ENCODE data around the gene FTH1.

FTH1 gene

DNA sequence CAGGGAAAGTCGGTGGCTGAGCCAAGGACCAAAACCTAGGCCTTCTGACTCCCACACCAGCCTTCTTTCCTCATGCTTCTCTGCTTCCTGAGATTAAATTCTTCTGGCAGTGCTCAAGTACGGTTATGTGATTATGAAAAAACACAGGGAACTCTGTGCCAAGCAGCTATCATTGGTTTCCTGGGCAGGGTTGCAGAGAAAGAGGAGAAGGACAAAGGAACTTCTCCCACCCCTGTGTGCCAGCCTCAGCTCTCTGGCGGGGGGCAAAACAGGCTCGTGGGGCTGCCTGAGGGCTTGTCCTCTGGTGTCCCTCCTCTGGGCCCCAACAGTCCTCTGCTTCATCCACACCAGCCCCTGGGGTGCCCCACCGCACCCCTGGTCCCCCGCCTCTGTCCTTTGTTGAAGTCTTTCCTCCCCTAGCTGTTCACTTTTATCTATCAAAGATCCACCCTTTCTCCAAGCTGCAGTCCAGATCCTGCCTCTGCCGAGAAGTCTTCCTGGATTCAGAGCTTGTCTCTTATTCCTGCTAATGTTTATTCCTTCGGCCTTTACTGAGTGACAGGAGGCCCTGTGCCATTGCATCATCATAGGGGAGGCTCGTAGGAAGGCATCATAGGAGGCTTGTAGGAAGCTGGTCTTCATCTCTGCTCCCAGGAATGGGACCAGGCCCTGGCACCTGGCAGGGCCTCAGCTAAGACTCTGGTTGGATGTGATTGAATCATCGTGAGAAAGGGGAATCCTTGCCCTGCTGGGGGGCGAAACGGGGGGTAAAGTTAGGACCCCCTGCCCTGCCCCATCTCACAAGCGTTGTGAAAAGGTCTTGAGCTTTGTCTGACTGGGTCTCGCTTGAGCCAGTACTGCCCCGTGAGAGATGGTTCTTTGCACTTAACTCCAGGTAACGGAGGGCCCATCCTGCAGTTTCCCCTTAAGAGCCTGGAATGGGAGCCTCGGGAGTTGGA is 11.5 kb upstream of the FTH1 start:
- peak; percentile 3 for DNase-seq

DNA sequence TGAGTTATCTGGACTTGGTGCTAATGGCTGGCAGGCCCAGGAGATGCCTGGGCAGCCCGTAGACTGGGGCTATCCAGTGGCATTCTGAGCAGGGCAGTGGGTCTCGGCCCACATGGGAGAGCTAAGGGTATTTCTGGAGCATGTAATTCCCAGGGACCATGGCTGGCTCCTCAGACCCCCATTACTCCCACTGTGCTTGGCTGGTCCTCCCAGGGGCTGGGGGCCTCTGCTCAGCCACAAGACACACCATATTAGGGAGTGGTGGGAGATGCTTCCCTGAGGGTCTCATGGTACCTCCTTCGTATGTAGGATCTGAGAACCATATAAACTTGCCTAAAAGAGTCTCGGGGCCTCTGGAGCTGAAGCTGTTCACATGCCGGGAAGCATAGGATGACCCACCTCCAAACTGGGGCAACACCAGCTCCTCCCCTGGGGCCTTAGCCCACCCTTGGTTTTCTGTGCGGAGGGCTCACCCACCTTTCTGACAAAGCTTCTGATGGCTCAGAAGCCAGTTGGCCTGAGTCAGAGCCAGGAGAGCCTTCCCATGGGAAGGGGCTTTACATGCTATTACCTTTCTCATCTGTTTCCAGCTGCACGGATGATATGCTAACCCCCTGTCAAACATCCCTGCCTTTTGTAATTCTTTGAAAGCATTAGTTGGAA is 9.5 kb upstream of the FTH1 start:
- no peak for DNase-seq

DNA sequence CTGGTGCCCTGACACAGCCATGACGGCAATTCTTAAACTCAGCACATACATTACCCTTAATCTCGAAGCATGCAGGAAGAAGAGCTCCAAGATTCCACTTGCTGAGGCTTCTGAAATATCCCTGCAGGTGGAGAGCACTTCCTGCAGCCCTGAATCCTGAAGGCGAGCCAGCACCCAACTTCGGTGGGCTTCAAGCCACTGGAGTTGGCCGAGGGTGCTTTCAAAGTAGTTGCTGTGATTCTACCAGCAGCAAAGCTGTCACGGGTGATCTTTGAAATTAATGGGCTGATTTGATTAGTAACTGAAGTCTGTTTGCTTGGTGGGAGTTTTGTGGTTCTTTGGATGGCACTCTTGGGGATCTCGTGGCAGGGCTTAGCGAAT is 9.0 kb upstream of the FTH1 start:
- no peak for DNase-seq

DNA sequence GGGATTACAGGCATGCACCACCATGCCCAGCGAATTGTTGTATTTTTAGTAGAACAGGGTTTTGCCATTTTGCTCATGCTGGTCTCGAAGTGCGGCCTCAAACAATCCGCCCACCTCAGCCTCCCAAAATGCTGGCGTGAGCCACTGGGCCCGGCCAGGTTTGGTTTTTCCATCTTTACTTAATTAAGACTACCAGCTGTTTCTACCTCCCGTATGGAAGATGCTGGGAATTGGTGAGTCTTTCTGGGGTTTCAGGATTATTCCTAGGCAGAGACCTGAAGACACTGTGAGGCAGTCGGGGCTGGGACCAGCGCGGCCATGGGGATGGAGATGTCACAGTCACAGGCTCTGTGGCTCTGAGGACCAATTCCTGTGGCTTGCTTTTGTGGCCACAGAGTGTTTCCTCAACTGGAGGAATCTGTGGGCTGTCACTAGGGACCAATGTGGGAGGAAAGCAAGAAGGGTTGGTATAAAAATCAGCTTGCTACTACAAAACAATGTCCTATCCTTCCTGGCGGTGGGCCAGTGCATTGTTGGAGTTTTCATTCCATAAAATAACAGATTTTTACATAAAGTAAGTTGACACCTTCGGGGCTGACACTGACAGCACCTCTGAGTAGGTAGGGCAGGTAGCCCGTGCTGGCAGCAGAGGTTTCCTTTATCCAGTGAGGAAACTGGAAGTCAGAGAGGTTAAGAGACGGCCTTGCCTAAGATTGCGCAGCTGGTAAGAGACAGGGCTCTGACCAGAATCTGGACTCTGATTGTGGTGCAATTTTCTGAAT is 8.4 kb upstream of the FTH1 start:
- DNase-seq = no peak

DNA sequence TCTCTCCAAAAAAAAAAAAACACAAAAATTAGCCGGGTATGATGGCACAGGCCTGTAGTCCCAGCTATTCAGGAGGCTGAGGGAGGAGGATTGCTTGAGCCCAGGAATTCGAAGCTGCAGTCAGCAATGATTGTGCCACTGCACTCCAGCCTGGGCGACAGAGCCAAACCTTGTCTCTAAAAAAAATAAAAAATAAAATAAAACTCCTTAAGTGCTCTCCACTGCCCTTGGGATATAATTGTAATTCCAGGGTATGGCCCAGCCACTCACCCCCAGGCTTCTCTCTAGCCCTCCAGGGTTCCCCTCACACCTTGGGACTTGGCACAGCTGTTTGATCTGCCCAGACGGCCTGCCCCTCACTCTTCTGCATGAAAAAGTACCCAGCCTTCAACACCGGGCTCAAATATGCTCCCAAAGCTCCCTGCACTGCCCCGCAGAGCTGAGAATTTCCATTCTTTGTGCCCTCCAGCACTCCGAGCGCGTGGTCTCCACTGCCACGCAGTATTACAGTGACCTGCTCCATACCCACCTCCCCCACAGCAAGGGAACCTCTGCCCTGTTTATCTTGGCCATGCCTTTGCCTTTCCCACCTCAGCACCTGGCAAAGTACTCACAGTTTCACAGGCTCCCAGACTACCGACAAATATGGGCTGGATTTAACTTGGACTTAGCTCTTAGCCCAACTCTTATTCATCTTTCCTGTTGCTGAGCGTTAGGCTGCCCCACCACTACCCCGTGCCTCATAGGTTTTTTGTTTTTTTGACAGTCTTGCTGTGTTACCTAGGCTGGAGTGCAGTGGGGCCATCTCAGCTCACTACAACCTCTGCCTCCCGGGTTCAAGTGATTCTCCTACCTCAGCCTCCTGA is 7.6 kb upstream of the FTH1 start:
- no peak for DNase-seq

DNA sequence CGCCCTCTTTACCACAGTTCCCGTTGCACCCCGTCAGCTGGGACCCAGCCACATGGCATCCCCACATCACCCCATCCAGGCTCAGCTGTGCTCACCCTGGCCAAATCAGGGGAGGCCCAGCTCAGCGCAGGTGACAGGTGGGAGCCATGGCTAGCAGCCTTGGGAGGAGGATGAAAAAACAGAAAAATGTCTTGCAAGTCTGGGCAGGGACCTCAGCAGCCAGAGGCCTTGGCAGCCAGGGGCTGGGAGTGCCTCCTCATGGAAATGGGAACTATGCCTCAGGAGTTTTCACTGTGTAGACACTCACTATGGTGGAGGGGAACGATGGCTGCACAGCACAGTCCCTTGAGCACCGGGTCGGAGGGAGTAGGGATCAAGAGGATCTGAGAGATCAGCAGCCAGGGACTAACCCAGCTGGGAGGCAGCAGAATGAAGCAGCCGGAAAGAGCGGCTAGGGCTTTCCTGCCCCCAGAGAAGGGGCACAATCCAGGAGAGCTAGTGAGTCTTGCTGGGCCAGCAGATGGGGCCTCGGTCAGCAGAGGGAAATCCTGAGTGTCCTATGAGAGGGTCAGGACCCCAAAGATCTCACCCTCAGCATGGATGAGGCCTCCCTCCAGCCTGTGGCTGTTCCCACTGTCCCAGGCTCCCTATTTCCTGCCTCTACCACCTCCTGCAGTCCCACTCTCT is 6.2 kb upstream of the FTH1 start:
- peak; percentile 21 for DNase-seq

DNA sequence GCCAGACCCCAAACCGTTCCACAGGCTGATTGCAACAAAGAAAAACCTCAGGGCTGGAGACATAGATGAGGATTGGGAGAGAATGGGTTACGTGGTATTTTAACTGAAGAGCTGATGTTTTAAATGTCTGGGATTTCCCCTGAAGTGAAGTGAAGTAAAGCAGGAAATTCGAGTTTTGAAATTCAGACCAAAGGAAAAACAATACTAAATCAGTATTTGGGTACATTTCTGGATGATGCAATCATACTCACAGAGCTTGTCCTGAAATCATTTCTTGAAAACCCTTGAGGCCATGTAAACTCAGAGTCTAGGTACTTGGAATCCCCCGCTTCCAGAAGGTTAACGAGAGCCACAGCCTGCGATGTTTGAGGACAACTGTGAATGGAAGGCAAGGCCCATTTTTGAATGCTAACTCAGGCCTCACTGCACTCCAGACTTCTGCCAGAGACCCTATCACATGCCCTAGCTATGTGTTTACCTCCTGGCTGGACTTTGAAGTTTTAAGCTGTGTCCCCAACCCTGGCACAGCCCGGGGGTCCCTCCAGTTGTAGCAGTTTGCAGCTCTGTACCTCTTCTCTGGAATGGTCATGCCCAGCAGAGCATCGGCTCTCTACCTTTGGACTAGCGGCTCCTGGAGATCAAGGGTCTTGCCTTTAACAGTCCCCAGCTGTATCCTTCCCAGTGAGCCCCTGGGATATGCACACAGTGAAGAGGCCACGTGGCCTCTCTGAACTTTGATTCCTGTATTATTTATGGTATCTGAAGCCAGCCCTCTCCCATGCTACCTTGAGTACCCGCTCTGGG is 5.4 kb upstream of the FTH1 start:
- DNase-seq = no peak

DNA sequence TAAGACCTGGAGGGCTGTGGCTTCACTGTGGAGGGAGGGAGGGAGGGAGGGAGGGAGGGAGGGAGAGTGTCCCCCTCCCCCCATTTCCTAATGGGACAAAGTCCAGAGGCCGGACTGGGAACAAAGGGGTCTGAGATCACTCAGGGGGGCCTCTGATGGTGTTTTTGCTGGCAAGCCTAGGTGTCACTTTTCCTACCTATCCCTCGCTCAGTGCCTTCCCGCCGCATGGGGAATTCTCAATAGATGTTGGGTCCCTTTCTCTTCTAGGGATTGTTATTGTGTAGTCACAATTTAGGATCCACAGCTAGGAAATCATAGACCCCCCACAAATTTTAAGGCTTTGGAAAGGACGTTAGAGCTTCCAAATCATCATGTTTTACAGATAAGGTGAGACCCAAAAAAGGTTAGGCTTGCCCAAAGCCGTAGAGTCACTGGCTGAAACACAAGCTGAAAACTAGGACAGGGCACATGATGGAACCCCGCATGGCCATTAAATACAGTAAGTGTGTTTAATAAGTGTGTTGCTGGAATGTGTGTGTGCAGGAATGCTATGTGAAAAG is 4.8 kb upstream of the FTH1 start:
- DNase-seq = peak; percentile 19

DNA sequence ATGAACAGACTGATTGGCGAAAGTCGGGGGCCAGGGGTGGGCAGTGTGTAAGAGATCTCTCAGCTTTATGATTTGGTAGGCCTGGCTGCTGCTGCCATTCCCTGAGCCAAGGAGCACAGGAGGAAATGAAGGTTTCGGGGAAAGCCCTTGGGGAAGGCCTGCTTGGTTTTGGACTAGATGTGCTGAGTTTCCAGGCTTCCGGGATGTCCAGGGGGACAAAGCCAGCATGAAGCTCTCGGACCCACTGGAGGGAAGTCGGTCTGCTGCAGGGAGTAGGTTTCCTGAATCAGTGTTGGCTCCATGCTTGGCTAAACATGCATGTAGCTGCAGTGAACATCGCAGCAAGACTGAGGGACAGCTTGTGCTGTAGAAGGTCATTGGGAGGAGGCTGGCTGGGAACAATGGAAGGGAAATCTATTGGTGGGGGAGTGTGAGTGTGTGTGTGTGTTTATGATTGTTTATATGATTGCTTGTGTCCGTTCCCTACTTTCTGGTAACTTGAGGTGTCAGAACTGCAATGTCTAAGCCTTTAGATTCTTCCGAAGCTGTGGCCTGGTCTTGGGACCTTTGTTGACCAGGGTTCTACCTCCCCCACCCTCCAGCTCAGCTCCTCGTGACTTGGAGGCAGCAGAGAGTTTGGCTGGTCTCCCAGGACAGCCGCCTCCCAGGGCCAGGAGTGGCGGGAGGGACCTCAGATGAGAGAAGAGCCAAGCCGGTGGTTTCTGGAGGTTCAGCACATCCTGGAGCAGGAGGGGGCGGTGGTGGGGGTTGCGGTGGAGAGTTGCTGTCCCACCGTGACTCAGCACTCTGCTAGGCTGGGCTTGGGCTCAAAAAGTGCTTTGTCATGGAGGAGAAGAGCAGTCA is 4.0 kb upstream of the FTH1 start:
- peak; percentile 62 for DNase-seq

DNA sequence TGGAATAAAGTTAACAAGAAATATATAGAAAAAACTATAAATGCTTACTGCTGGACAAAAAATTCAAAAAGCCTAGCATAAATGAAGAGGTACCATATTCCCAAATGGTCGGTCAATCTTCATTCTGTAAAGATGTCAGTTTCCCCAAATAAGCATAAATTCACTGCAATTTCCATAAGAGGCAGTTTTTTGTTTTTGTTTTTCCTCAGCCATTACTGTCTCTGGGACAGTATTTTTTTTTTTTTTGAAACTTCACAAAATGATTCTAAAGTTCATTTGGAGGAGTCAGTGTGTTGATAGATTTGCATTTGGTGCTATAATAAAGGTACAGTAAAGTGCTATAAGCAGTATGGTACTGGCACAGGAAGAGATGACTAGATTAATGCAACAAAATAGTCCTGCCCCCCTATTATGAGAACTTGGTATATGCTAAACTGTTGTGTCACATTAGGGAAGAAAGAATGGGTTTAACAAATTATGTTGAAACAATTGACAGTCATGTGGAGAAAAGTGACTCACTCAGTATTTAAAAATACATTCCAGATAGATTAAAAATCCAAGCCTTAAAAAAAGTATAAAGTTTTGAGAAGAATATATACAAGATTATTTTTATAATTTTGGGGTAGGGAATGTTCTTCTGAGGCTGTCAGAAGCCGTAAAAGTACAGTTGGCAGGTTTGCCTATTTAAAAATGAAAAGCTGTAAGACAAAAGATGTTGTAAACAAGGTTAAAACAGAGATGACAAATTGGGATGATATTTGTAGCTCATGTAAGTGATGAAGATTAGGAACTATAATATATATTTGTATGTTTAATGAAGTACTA is 2.6 kb upstream of the FTH1 start:
- DNase-seq = no peak

DNA sequence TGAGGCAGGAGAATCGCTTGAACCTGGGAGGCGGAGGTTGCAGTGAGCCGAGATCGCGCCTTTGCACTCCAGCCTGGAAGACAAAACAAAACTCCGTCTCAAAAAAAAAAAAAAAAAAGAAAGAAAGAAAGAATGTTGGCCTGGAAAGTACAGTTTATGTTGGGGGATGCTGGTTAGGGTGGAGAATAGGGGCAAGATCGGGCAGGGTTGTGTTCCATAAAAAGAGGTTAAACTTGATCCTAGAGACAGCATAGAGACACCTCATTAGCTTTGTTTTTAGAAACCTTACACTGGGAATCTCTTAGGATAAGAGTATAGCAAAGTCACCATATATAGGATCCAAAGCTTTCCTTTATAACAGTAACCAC is 1.9 kb upstream of the FTH1 start:
- peak; percentile 6 for DNase-seq

DNA sequence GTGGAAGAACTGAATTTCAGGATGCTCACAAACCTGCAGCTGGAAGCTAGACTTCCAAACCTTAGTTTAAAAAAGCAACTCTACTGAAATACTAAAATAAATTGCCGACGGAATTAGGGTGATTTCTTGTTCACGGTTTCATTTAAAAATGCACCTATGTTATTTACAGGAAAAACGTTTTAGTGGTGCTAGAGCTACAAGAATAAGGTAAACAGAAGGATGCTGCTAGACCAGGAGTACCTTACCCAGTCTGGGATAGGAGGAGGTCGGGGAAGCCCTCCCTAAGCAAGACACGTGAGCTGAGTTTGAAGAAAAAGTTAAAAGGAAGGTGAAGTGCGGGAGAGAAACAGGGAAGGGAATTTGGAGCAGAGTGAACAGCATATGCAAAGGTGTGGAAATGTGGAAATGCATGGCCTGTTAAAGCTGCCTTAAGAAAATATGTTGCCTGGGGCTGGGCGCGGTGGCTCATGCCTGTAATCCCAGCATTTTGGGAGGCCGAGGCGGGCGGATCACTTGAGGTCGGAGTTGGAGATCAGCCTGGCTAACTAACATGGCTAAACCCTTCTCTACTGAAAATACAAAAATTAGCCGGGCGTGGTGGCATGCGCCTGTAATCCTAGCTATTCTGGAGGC is 1.4 kb upstream of the FTH1 start:
- DNase-seq = peak; percentile 6

DNA sequence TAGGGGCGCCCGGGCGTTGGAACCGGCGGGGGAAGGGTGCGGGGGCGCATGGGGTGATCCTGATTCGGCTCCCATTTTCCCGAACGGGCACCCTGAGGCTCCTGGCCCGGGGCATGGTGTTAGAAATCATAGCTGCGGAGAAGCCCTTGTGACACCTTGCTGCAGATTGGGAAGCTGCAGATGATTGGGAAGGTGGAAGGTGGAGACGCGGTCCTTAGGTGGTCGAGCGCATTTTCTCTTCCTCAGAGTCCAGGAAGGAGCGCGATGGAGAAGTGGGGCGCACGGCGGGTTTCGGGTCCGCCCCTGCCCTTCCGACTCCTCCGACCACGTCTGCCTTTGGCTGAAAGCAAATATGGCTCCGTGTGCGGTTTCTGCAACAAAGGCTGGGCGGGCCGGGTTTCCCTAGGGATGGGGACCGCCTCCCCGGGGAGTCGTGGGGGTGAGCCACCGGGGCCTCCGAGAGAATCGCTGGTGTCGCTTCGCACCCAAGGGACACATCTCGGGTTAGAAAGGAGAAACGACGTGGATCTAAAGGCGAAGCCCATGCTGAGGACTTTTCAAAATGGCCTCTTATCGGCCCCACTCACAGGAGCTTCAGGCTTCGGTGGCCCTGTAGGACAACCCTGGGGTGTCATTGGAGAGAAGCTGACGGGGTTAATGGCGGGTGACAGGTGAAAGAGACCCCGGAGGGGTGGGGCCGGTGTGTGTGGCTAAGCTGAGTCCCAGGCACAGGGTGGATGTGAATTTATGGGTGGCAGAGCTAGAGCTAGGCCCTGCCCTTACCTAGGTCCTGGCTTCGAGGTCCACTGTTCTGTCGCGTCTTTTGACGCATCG is 707 bp upstream of the FTH1 start:
- peak; percentile 64 for DNase-seq

DNA sequence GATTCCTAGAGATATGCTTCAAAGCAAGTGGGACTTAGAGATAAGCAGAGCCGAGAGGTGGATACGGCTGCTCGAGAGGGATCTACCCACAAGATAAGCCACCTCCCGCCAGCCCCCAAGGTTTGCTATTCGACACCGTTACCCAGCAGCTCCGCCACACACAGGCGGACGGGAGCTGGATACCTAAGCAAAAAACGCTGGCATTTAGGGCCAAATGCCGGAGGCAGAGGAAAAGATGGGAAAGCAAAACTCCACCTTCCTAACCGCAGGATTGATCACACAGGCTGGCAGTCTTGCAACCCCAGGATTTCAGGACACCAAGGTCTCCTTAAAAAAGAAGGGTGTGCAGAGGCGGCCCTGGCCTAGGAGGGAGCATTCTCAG is 709 bp downstream of the FTH1 start:
- peak; percentile 58 for DNase-seq

DNA sequence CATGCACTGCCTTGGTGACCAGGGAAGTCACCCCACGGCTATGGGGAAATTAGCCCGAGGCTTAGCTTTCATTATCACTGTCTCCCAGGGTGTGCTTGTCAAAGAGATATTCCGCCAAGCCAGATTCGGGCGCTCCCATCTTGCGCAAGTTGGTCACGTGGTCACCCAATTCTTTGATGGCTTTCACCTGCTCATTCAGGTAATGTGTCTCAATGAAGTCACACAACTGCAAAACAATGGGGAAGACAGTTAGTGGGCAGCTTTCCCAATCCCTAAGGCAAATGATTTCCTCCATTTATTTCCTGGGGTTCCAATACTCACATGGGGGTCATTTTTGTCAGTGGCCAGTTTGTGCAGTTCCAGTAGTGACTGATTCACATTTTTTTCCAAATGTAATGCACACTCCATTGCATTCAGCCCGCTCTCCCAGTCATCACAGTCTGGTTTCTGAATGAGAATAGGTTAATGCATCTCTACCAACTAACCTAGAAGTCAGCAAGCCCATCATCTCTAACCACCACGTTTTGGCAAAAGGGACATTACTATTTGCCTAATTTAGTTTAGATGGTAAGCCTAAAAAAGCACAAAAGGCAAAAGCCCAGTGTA is 2.7 kb downstream of the FTH1 start:
- peak; percentile 23 for DNase-seq

DNA sequence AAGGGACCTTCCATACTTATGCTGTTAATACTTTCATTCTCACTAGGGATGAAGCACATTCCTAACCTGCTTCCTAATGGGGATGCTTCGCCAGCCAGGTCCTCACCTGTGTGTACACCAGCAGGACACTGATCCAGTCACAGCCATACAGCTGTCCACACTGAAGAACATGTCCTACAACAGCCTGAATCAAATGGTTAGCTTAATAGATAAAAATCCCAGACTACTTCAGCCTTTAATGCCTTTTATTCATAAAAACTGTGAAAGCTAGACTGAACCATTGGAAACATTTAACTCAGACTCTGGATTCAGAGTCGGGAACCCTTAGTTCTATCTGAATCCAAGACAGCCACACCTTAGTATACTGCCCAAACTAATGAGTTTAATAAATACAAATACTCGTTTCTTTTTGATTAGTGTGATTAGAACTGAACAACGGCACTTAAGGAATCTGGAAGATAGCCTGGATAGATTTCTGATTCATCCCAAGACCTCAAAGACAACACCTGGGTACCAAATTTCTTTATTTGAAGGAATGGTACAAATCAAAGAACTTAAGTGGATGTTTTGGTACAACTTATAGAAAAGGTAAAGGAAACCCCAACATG is 3.3 kb downstream of the FTH1 start:
- peak; percentile 21 for DNase-seq
